ENCODE measurements around the gene PRKCE. TPM values are rescaled to one million over a fixed set of nuclear protein-coding genes. Genes with fewer than 3 reads are reported as not detected.
A peak's percentile ranks its signal among the peaks of the same experiment; 100 is the strongest.

PRKCE gene
- polyA plus RNA-seq, 1 of the 3 experiments (the other 2 are of a cell fraction) = 16.3 TPM

- Histone ChIP-seq H3K4me3 (ENCODE audit: low read depth in 2 of 2, low read length in 1 of 2) (no peak overlapping the region), H4K20me1 (ENCODE audit: insufficient read depth) (no peaks in the 10 kb centered on the region), H3F3A (replicated peaks; ENCODE audit: insufficient read depth) (no peaks in the 10 kb centered on the region), H3K9me3 (no peaks in the 10 kb centered on the region), H3K79me2 (ENCODE audit: insufficient read depth) (peaks cover 50% of the 10 kb centered on the region), H3K9ac (no peak overlapping the region), H3K9me2 (no peaks in the 10 kb centered on the region), H3K4me1 (ENCODE audit: control insufficient read depth in 1 of 2, insufficient read depth in 2 of 2, low read depth in 1 of 2, low read length in 1 of 2) (peaks cover 0 to 30% of the 10 kb centered on the region in 2 experiments; a peak in 2 of 4 replicates), H3K27me3 (ENCODE audit: insufficient read depth) (no peaks in the 10 kb centered on the region), H3K36me3 (replicated peaks in 1 of 2; ENCODE audit: control insufficient read depth in 1 of 2, insufficient read depth in 2 of 2, low read length in 1 of 2) (no peaks in the 10 kb centered on the region), H3K4me2 (0 out of 2 replicates have a peak overlapping the region, but pooled peaks have one; percentile 87), H3K27ac (ENCODE audit: low read depth in 2 of 2, low read length in 1 of 2) (no peak overlapping the region), H2AFZ (ENCODE audit: low read depth) (no peak overlapping the region)
- ChIA-PET CTCF (interaction anchor here (0.6 to 5.2 kb wide), 16 partner anchors 11 to 283 kb away, joined by 3 to 25 read pairs (median 4); no protein-coding TSS in a partner anchor), POLR2A (interaction anchor here (0.6 to 1.0 kb wide), 3 partner anchors 34 to 169 kb away, joined by 3 to 4 read pairs (median 3); no protein-coding TSS in a partner anchor)
- 96% methylated on average over 3 of the region's 3 CpGs for WGBS (ENCODE audit: low lambda C conversion rate)
- no peak for TF ChIP-seq RXRA (IDR thresholded peaks at IDR 0.05; ENCODE audit: borderline replicate concordance, low read depth)
- TF ChIP-seq SIN3A (IDR thresholded peaks at IDR 0.05; ENCODE audit: borderline replicate concordance, low read depth, low read length) = no peak
- no peak for TF ChIP-seq NRF1 (IDR thresholded peaks at IDR 0.05; ENCODE audit: low read depth, low read length)
- TF ChIP-seq MEF2A (IDR thresholded peaks at IDR 0.05; ENCODE audit: borderline replicate concordance, low read depth) = no peak
- no peak for TF ChIP-seq FOXJ3 (CRISPR knock-in tag; IDR thresholded peaks at IDR 0.05)
- no peak for TF ChIP-seq FOSL2 (IDR thresholded peaks at IDR 0.05; ENCODE audit: borderline replicate concordance, low read depth)
- TF ChIP-seq, protein P1, sequence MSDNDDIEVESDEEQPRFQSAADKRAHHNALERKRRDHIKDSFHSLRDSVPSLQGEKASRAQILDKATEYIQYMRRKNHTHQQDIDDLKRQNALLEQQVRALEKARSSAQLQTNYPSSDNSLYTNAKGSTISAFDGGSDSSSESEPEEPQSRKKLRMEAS (IDR thresholded peaks at IDR 0.05; ENCODE audit: low read depth) = no peak
- no peak for TF ChIP-seq REST (IDR thresholded peaks at IDR 0.05; ENCODE audit: low read depth, low read length)
- no peak for TF ChIP-seq USF2 (IDR thresholded peaks at IDR 0.05; ENCODE audit: borderline replicate concordance, low read depth, low read length)
- no peak for TF ChIP-seq TEAD4 (IDR thresholded peaks at IDR 0.05; ENCODE audit: borderline replicate concordance, insufficient read depth)
- TF ChIP-seq, protein P2, sequence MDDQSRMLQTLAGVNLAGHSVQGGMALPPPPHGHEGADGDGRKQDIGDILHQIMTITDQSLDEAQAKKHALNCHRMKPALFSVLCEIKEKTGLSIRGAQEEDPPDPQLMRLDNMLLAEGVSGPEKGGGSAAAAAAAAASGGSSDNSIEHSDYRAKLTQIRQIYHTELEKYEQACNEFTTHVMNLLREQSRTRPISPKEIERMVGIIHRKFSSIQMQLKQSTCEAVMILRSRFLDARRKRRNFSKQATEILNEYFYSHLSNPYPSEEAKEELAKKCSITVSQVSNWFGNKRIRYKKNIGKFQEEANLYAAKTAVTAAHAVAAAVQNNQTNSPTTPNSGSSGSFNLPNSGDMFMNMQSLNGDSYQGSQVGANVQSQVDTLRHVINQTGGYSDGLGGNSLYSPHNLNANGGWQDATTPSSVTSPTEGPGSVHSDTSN (IDR thresholded peaks at IDR 0.05) = no peak
- no peak for TF ChIP-seq NFIC (IDR thresholded peaks at IDR 0.05; ENCODE audit: borderline replicate concordance)
- TF ChIP-seq, protein P3, sequence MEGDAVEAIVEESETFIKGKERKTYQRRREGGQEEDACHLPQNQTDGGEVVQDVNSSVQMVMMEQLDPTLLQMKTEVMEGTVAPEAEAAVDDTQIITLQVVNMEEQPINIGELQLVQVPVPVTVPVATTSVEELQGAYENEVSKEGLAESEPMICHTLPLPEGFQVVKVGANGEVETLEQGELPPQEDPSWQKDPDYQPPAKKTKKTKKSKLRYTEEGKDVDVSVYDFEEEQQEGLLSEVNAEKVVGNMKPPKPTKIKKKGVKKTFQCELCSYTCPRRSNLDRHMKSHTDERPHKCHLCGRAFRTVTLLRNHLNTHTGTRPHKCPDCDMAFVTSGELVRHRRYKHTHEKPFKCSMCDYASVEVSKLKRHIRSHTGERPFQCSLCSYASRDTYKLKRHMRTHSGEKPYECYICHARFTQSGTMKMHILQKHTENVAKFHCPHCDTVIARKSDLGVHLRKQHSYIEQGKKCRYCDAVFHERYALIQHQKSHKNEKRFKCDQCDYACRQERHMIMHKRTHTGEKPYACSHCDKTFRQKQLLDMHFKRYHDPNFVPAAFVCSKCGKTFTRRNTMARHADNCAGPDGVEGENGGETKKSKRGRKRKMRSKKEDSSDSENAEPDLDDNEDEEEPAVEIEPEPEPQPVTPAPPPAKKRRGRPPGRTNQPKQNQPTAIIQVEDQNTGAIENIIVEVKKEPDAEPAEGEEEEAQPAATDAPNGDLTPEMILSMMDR (IDR thresholded peaks at IDR 0.05) = no peak
- TF ChIP-seq GABPA (IDR thresholded peaks at IDR 0.05; ENCODE audit: low read depth) = no peak
- TF ChIP-seq TCF12 (IDR thresholded peaks at IDR 0.05) = no peak
- no peak for TF ChIP-seq EZH2phosphoT487 (IDR thresholded peaks at IDR 0.05; ENCODE audit: borderline replicate concordance, low read depth)
- no peak for TF ChIP-seq POLR2AphosphoS5 (IDR thresholded peaks at IDR 0.05; ENCODE audit: low read depth, low read length)
- TF ChIP-seq YY1 (IDR thresholded peaks at IDR 0.05; ENCODE audit: low read depth) = no peak
- no peak for TF ChIP-seq GATA2 (CRISPR knock-in tag; IDR thresholded peaks at IDR 0.05)
- no peak for DNase-seq
These were observed 2.8 kb downstream of the PRKCE start for GRCh38 chr2:45654250-45654649.

Measured in SK-N-SH (cell line).